HL-60 (cell line): Measurements from ENCODE around the gene LCN2.

Experiments
- CTCF ChIP-seq: IDR thresholded peaks from one replicate; pipeline ENCODE4 v1.5.1; 2011; ENCODE audit warnings: low read length, control low read depth, inconsistent platforms; ENCODE audit not compliant: insufficient read depth
- GABPA ChIP-seq: IDR thresholded peaks from 2 replicates; pipeline ENCODE4 v1.6.1; 2012; ENCODE audit warnings: low read depth
- POLR2AphosphoS5 ChIP-seq: IDR thresholded peaks from 2 replicates; pipeline ENCODE4 v1.6.1; 2012; ENCODE audit warnings: low read depth
- SPI1 ChIP-seq: IDR thresholded peaks from 2 replicates; pipeline ENCODE4 v1.6.1; 2012; ENCODE audit warnings: low read depth, mild to moderate bottlenecking, borderline replicate concordance
- TF ChIP-seq, protein P1 (sequence below): IDR thresholded peaks from 2 replicates; pipeline ENCODE4 v1.6.1; 2012; ENCODE audit warnings: low read depth; ENCODE audit not compliant: insufficient replicate concordance

DNA sequence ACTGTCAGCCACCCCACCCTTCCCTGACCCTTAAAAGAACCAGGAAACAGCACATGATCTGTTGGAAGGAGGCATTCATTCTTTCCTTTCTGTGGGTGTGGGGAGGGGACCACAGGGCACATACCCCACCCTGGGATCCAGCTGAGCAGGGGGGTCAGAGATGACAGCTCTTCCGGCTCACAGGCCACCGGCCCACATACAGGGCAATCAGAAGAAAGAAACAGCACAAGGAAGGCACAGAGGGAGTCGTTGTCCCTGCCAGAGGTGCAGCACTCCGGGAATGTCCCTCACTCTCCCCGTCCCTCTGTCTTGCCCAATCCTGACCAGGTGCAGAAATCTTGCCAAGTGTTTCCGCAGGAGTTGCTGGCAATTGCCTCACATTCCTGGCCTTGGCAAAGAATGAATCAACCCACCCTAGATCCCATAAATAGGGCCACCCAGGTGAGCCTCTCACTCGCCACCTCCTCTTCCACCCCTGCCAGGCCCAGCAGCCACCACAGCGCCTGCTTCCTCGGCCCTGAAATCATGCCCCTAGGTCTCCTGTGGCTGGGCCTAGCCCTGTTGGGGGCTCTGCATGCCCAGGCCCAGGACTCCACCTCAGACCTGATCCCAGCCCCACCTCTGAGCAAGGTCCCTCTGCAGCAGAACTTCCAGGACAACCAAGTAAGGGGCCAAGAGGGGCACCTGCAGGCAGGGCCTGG, at the start of gene LCN2:
- TF ChIP-seq, protein P1, sequence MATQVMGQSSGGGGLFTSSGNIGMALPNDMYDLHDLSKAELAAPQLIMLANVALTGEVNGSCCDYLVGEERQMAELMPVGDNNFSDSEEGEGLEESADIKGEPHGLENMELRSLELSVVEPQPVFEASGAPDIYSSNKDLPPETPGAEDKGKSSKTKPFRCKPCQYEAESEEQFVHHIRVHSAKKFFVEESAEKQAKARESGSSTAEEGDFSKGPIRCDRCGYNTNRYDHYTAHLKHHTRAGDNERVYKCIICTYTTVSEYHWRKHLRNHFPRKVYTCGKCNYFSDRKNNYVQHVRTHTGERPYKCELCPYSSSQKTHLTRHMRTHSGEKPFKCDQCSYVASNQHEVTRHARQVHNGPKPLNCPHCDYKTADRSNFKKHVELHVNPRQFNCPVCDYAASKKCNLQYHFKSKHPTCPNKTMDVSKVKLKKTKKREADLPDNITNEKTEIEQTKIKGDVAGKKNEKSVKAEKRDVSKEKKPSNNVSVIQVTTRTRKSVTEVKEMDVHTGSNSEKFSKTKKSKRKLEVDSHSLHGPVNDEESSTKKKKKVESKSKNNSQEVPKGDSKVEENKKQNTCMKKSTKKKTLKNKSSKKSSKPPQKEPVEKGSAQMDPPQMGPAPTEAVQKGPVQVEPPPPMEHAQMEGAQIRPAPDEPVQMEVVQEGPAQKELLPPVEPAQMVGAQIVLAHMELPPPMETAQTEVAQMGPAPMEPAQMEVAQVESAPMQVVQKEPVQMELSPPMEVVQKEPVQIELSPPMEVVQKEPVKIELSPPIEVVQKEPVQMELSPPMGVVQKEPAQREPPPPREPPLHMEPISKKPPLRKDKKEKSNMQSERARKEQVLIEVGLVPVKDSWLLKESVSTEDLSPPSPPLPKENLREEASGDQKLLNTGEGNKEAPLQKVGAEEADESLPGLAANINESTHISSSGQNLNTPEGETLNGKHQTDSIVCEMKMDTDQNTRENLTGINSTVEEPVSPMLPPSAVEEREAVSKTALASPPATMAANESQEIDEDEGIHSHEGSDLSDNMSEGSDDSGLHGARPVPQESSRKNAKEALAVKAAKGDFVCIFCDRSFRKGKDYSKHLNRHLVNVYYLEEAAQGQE, result no peak
- no peak for TF ChIP-seq CTCF
- TF ChIP-seq POLR2AphosphoS5, result no peak
- TF ChIP-seq SPI1, result no peak
- TF ChIP-seq GABPA, result no peak
